ENCODE data around the gene PI4KB. TPM values are rescaled to one million over a fixed set of nuclear protein-coding genes. Genes with fewer than 3 reads are reported as not detected.
A peak's percentile ranks its signal among the peaks of the same experiment; 100 is the strongest.

PI4KB gene
- total RNA-seq, 4 donors from 2014 or later, result 65.5 to 98.1 (median 77.3) TPM

- Histone ChIP-seq H3K36me3 (peaks cover 0 to 39% of the 10 kb centered on the region in 2 donors), H3K4me1 (peaks cover 40 to 51% of the 10 kb centered on the region in 2 donors), H3K4me3 (no peak overlapping the region), H3K27me3 (no peaks in the 10 kb centered on the region), H3K27ac (peak overlapping the region; percentile 40 to 85 (median 67)), H3K9me3 (no peaks in the 10 kb centered on the region)
- in situ Hi-C loops (cut with MboI; ENCODE audit: low sequenced_read_pairs in 4 of 4), result no loop called here
- intact Hi-C loops (cut with DNase I; ENCODE audit: low total_unique reads), result no loop called here
- no peak for DNase-seq
- no peak for ATAC-seq
- no peak for TF ChIP-seq POLR2A (IDR thresholded peaks at IDR 0.05)
- no peak for TF ChIP-seq CTCF (IDR thresholded peaks at IDR 0.05 in 4 of 5, conservative IDR thresholded peaks at IDR 0.05 in 1 of 5)
Measured at GRCh38 chr1:151367658-151368392, 40.6 kb upstream of the PI4KB start.

- no peak overlapping the region for H3K27ac ChIP-seq
- no peaks in the 10 kb centered on the region for H3K9me3 ChIP-seq
- H3K27me3 ChIP-seq, result no peaks in the 10 kb centered on the region
- no peak overlapping the region for H3K4me3 ChIP-seq
- intact Hi-C loops (cut with DNase I; ENCODE audit: low total_unique reads), result no loop called here
- ATAC-seq, result no peak
- peaks cover 0 to 39% of the 10 kb centered on the region in 2 donors for H3K36me3 ChIP-seq
- no peak for DNase-seq
- TF ChIP-seq CTCF (IDR thresholded peaks at IDR 0.05 in 4 of 5, conservative IDR thresholded peaks at IDR 0.05 in 1 of 5) (no peak), POLR2A (IDR thresholded peaks at IDR 0.05) (no peak)
- in situ Hi-C loops (cut with MboI; ENCODE audit: low sequenced_read_pairs in 4 of 4), result no loop called here
- peaks cover 17 to 23% of the 10 kb centered on the region in 2 donors for H3K4me1 ChIP-seq
Measured at GRCh38 chr1:151364996-151365395, 37.8 kb upstream of the PI4KB start.

GRCh38 chr1:151362308-151363155 lies 35.3 kb upstream of the PI4KB start:
- TF ChIP-seq CTCF (IDR thresholded peaks at IDR 0.05 in 4 of 5, conservative IDR thresholded peaks at IDR 0.05 in 1 of 5) (no peak), POLR2A (IDR thresholded peaks at IDR 0.05) (no peak)
- intact Hi-C loops (cut with DNase I; ENCODE audit: low total_unique reads), result no loop called here
- ATAC-seq, result no peak

GRCh38 chr1:151361883-151362282 lies 34.7 kb upstream of the PI4KB start:
- Histone ChIP-seq H3K4me3 (no peak overlapping the region), H3K27ac (no peak overlapping the region), H3K9me3 (no peaks in the 10 kb centered on the region), H3K36me3 (peaks cover 0 to 35% of the 10 kb centered on the region in 2 donors), H3K27me3 (no peaks in the 10 kb centered on the region), H3K4me1 (no peaks in the 10 kb centered on the region)
- DNase-seq (no peak), ATAC-seq (no peak)
- in situ Hi-C loops (cut with MboI; ENCODE audit: low sequenced_read_pairs in 4 of 4), result no loop called here
- no peak for TF ChIP-seq CTCF (IDR thresholded peaks at IDR 0.05 in 4 of 5, conservative IDR thresholded peaks at IDR 0.05 in 1 of 5)
- no peak for TF ChIP-seq POLR2A (IDR thresholded peaks at IDR 0.05)
- intact Hi-C loops (cut with DNase I; ENCODE audit: low total_unique reads), result no loop called here

More at GRCh38 chr1:151362308-151363155, 35.3 kb upstream of the PI4KB start:
- Histone ChIP-seq H3K9me3 (no peaks in the 10 kb centered on the region), H3K4me3 (no peak overlapping the region), H3K27me3 (no peaks in the 10 kb centered on the region), H3K36me3 (peaks cover 0 to 35% of the 10 kb centered on the region in 2 donors), H3K4me1 (peaks cover 2% of the 10 kb centered on the region in 2 donors), H3K27ac (no peak overlapping the region)
- no peak for DNase-seq
- in situ Hi-C loops (cut with MboI; ENCODE audit: low sequenced_read_pairs in 4 of 4), result no loop called here
